Esophagus mucosa (tissue), 1 donor: ENCODE results near the gene NFX1. TPM values are rescaled to one million over a fixed set of nuclear protein-coding genes. Genes with fewer than 3 reads are reported as not detected.
"Not testable (repeated sequence)": the region's sequence is repeated elsewhere in the genome, so short reads cannot be mapped to it uniquely, and the experiment has no call there.

Experiments used
- ATAC-seq: fragments of 200-7000 bp; cut with Tn5 transposase; one replicate; pipeline ENCODE4 v1.9.1; 2020
- total RNA-seq: library from RNA; stranded (reverse); gene quantifications from one replicate; pipeline ENCODE4 v1.2.4, GENCODE V29; 2023
- donor health status: DM: yes; HTN: yes; CAD: no.

Gene NFX1
- total RNA-seq, 1 donor from 2014 or later, result 26.6 TPM

- not testable (repeated sequence) for ATAC-seq
These were observed 102.3 kb downstream of the NFX1 start for GRCh38 chr9:33392591-33393021.

- no peak for ATAC-seq
These were observed 103.3 kb downstream of the NFX1 start for GRCh38 chr9:33393581-33393980.

- not testable (repeated sequence) for ATAC-seq
These were observed 103.7 kb downstream of the NFX1 start for GRCh38 chr9:33393986-33394385.

GRCh38 chr9:33395159-33395879 lies 105.0 kb downstream of the NFX1 start:
- ATAC-seq, result not testable (repeated sequence)

- ATAC-seq, result not testable (repeated sequence)
These were observed 107.5 kb downstream of the NFX1 start for GRCh38 chr9:33397801-33398200.

- ATAC-seq, result not testable (repeated sequence)
These were observed 108.7 kb downstream of the NFX1 start for GRCh38 chr9:33399047-33399446.

GRCh38 chr9:33401809-33402208 lies 111.5 kb downstream of the NFX1 start:
- ATAC-seq, result not testable (repeated sequence)

- ATAC-seq, result not testable (repeated sequence)
These were observed 112.1 kb downstream of the NFX1 start, which contains the start of gene AQP7 for GRCh38 chr9:33402371-33402770. TSS of gene AQP7 (minus strand) at chr9:33402568. CDS start at chr9:33401262, 1,306 bp downstream.

- ATAC-seq, result no peak
These were observed 113.8 kb downstream of the NFX1 start for GRCh38 chr9:33403941-33404787.

GRCh38 chr9:33404788-33405362 lies 114.6 kb downstream of the NFX1 start:
- ATAC-seq, result peak; percentile 13

GRCh38 chr9:33407061-33407460 lies 116.7 kb downstream of the NFX1 start:
- no peak for ATAC-seq

GRCh38 chr9:33408087-33408486 lies 117.8 kb downstream of the NFX1 start:
- ATAC-seq, result peak; percentile 94

GRCh38 chr9:33414268-33414667 lies 124.0 kb downstream of the NFX1 start:
- ATAC-seq, result no peak

- peak; percentile 14 for ATAC-seq
These were observed 124.7 kb downstream of the NFX1 start for GRCh38 chr9:33414889-33415500.

GRCh38 chr9:33415501-33416038 lies 125.3 kb downstream of the NFX1 start:
- peak; percentile 76 for ATAC-seq

GRCh38 chr9:33416996-33417395 lies 126.7 kb downstream of the NFX1 start:
- peak; percentile 68 for ATAC-seq

GRCh38 chr9:33418090-33418489 lies 127.8 kb downstream of the NFX1 start:
- peak; percentile 73 for ATAC-seq

- no peak for ATAC-seq
These were observed 129.5 kb downstream of the NFX1 start for GRCh38 chr9:33419708-33420303.
